GOT3 (cell line): ENCODE results near the gene CDH12.
"Not testable (repeated sequence)": the region's sequence is repeated elsewhere in the genome, so short reads cannot be mapped to it uniquely, and the experiment has no call there.

Experiments
- DNase-seq: peaks from one replicate; lab custom pipeline; 2025; ENCODE audit warnings: mixed read lengths; lab: John Stamatoyannopoulos, UW

Gene CDH12

DNA sequence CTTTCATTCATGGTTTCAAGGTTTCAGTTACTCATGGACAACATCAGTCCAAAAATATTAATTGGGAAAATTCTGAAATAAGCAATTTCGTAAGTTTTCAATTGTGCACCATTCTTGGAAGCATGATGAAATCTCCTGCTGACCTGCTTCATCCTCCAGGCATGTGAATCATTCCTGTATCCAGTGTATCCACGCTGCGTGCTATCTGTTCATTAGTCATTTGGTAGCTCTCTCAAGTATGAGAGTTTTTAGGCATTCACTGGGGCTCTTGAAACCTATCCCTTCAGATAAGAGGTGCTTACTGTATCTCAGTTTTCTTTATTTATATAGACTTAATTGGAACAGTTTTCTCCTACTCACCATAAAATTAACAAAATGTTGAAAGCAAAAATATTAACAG lies 293.0 kb downstream of the CDH12 start:
- DNase-seq: no peak

GRCh38 chr5:22557251-22557650 lies 295.9 kb downstream of the CDH12 start:
- no peak for DNase-seq

DNA sequence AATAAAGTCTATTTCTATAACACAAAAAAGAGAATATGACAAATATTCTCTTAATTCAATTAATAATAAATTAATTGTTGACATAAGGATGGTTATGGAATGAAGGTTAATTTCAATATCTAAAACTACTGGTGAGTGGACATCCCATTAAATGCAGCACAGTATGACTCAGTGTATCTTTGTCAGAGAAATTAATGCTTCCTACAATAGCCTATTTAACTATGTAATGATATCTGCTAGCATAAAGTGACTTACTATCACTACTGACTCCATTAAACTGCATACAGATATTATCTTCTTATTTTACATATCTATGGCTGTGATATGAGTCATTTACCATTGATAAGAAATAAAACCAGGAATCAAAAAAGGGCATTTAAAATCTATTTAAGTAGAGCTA lies 298.7 kb downstream of the CDH12 start:
- no peak for DNase-seq

GRCh38 chr5:22549876-22550671 lies 303.1 kb downstream of the CDH12 start:
- no peak for DNase-seq

- DNase-seq: no peak
These were observed 310.8 kb downstream of the CDH12 start for GRCh38 chr5:22542340-22542739.

DNA sequence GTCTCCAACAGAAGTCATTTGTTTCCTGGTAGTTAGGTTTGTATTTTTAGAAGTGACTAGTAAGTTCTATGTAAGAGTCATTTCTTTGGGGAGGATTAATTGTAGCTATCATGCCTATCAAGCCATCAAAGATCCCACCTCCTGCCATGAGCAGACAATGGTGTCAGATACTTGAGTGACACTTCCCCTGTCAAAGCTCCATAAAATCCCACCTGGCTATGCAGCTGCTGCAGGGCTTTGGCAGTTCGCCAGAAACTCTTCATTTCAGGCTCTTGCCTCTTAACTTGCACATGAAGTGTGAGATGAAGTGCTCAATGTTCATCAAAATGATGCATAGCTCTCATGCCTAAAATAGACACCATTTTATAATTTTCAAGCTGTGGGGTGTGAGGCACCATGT lies 312.1 kb downstream of the CDH12 start:
- no peak for DNase-seq

- DNase-seq: no peak
These were observed 313.4 kb downstream of the CDH12 start for GRCh38 chr5:22539762-22540161.

DNA sequence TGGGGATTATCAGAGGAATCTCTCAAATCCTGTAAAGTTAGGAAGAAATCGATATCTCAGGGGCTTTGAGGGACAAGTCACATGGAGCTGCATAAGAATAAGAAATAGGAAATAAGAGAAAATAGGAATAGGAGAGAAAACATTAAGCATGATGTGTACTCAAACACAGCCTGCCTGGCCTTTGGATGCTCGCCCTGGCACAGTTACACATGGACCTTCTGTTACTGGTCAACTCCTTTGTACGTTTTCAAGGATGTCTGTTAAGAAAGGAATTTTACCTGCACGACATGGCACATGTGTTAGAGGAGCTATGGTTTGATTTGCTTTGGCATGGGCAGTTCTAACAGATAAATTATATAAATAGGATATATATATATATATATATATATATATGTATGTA lies 321.2 kb downstream of the CDH12 start:
- DNase-seq: no peak

GRCh38 chr5:22521521-22521920 lies 331.6 kb downstream of the CDH12 start:
- DNase-seq: no peak

- not testable (repeated sequence) for DNase-seq
These were observed 336.6 kb downstream of the CDH12 start for GRCh38 chr5:22516497-22516896.

DNA sequence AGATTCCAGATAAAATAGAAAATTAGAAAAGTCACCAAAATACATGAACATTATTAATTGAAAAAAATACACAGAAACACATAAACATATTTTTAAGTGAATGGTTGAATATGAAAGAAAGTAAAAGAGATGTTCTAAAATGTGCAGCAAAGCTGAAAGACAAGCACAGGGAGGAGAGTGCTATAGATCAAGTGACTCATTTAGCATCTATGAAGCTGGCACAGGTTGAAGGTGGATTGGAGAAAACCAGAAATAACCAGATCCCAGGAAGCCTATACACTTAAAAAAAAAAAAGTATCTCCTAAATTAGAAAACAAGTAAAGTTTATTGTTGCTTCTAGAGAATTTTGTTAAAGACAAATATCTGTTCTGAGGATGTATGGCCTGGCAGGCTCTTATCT lies 338.9 kb downstream of the CDH12 start:
- no peak for DNase-seq

- DNase-seq: no peak
These were observed 347.3 kb downstream of the CDH12 start for GRCh38 chr5:22505891-22506290.

- no peak for DNase-seq
These were observed 348.7 kb downstream of the CDH12 start for GRCh38 chr5:22504411-22504810.

GRCh38 chr5:22500556-22500955 lies 352.6 kb downstream of the CDH12 start:
- no peak for DNase-seq

- no peak for DNase-seq
These were observed 356.5 kb downstream of the CDH12 start for GRCh38 chr5:22496666-22497065.

- DNase-seq: no peak
These were observed 358.0 kb downstream of the CDH12 start for GRCh38 chr5:22495016-22495720.

- no peak for DNase-seq
These were observed 364.7 kb downstream of the CDH12 start for GRCh38 chr5:22488427-22488826.

- DNase-seq: no peak
These were observed 372.8 kb downstream of the CDH12 start for GRCh38 chr5:22480305-22480704.

DNA sequence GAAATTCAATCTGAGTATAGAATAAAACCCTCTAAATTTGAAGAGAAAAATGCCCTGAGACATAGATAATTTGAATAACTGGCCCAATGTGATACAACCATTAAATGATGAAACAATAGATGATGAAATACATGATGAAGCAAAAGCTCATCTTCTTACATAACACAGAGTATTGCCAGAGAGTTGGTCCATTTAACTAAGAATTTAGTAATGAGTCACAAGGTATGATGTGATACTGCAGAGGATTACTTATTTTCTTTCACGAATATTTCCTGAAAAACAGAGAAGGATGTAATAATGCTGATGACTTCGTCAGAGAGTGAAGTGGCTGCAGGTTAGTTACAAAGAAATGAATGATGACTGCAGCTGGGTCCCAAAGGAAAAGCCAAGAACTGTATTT lies 379.3 kb downstream of the CDH12 start:
- DNase-seq: no peak

DNA sequence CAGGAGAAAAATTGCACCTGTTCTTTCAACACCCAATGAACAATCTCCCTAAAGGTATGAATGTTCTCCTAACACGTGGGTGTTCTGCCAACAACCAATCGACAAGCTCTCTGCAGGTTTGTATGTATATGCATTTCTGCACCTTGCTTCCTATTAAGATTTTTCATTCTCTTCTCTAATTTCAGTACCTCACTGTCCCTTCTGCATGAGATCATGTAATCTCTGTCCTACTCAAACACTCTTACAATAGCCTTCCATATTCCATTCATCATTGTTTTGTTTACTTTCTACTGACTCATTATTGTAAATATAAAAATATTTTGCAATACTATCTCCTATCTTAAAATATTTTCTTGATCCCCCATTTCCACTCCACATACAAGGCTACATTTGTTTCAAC lies 382.0 kb downstream of the CDH12 start:
- no peak for DNase-seq

DNA sequence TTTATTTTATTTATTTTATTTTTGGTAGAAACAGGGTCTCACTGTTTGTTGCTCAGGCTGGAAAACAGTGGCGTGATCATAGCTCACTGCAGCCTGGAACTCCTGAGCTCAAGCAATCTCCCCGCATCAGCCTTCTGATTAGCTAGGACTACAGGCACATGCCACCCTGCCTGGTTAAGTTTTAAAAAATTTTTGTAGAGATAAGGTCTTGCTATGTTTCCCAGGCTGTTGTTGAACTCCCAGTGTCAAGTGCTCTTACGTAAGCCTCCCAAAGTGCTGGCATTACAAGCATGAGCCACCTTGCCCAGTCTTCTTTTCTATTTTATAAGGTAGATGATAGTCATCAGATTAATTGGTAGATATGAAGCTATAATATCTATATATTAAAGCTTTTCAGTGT lies 382.7 kb downstream of the CDH12 start:
- DNase-seq: no peak

DNA sequence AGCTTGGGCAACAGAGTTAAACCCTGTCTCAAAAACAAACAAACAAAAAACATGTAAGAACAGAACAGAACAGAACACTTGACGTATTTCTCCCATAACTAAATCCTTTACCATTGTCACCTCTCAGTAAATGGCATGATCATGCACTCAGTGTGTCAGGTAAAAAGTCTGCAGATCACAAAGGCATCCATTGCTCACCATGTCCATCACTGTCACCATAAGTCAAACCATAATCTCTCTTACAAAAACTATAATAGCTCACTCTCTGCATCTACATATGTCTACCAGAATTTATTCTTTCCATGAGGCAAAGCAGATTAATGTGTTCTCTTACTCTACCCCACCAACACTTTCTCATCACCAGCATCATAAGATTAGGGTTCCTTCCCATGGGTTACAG lies 387.5 kb downstream of the CDH12 start:
- no peak for DNase-seq

DNA sequence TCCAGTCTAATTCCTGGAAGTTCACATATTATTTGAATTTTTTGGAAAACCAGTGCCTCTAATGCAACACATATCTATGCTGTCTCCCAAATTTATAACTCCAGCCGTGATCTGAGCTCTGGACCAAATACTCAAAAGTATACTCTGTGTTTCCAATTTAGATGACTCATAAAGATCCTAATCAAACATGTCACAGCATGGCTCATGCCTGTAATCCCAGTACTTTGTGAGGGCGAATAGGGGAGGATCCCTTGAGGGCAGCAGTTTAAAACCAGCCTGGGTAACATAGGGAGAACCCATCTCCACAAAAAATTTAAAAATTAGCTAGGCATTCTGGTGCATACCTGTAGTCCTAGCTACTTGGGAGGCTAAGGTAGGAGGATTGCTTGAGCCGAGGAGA lies 388.0 kb downstream of the CDH12 start:
- DNase-seq: no peak

DNA sequence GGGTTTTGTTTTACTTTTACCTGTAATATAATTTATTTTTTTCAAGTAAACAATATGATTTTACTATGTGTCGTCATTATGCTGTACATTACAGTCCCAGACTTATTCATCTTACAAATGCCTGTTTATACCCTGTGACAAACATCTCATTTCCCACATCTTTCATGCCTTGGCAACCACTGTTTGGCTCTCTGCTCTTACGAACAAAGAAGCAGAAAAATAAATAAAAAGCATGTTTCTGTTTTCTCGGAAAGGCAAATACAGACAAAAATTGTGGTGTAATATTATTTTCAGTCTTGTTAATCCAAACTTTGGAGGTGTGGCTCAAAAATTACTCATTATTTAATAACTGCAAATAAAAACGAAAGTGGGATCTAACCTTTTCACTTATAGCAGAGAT lies 393.0 kb downstream of the CDH12 start:
- DNase-seq: no peak
